Left cardiac atrium (tissue), 4 donors: ENCODE measurements around the gene FDX1. TPM values are rescaled to one million over a fixed set of nuclear protein-coding genes. Genes with fewer than 3 reads are reported as not detected.
"Not testable (repeated sequence)": the region's sequence is repeated elsewhere in the genome, so short reads cannot be mapped to it uniquely, and the experiment has no call there.

Experiments used
- ATAC-seq, 2 donors: fragments of 200-7000 bp; cut with Tn5 transposase; one replicate each; pipeline ENCODE4 v1.9.1; 2020; ENCODE audit warnings: mild to moderate bottlenecking in 2 of 2, moderate library complexity in 2 of 2
- DNase-seq: peaks from one replicate; pipeline ENCODE4 v3.0.0-alpha.2; 2020
- intact Hi-C, 2 donors: fragments of 100-400 bp; cut with DNase I; formaldehyde crosslinking; loops; one replicate each; pipeline versions ENCODE4 v1.14.1 to v1.15.1; 2022 to 2023
- long read RNA-seq: library from polyadenylated mRNA; unstranded; transcript quantifications from one replicate; pipeline ENCODE4 v2.0.0, GENCODE V29; 2021
- total RNA-seq, 2 donors: library from RNA; stranded (reverse); fragmentation: NEBNext Ultra II Directional; extraction: Animal tissue kit (Norgen Biotek cat#: 25700); gene quantifications; one replicate each; pipeline ENCODE4 v1.2.1, GENCODE V29; 2021
- donor health status: DM: no; HTN: yes; CAD: no.
- donor health status: DM: no; HTN: yes; CAD: no; lungs with severe emphysema.
- donor health status: DM: yes; HTN: yes; CAD: no.
- donor health status: Dilated cardiomyopathy.

FDX1 gene, protein sequence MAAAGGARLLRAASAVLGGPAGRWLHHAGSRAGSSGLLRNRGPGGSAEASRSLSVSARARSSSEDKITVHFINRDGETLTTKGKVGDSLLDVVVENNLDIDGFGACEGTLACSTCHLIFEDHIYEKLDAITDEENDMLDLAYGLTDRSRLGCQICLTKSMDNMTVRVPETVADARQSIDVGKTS
- 10 to 100 TPM; 11.8 to 16.2 TPM for total RNA-seq
- long read RNA-seq, transcript FDX1-201 (4 exons, 3,206 nt) = major isoform, 34 of 35 reads
- long read RNA-seq, partial matches to known transcripts = 0 of 35 reads
- long read RNA-seq, other reads (novel, unspliced or antisense) = 1 of 35 reads

DNA sequence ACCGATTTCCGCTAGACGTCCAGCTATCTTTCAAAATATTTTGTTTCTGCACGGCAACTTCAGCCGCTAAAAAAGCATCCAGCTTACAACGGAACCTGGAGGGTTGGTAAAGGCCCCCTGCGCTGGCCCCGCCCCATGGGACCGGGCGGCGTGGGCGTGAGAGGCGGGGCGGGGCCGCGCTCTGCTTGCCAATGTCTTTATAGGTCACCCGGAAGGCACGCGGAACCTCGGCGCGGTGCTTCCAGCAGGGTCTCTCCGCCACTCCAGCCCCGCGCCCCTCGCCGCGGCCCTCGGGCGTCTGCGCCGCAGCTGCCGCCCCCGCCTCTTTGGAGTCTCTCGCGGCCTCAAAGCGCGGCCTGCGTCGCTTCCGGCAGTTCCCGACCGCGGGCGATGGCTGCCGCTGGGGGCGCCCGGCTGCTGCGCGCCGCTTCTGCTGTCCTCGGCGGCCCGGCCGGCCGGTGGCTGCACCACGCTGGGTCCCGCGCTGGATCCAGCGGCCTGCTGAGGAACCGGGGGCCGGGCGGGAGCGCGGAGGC lies at the start of gene FDX1:
Gene FDX1, plus strand, starts transcription at position 218 of the 536 bp plus-strand sequence. Its CDS starts 173 bp downstream, at position 391.
- ATAC-seq (peak; percentile 95 to 96), DNase-seq (peak; percentile 89)
- intact Hi-C loops = loop anchor here in 1 of 2 donors (5.0 kb wide), 1 partner anchor 52 kb away; no protein-coding TSS in a partner anchor

DNA sequence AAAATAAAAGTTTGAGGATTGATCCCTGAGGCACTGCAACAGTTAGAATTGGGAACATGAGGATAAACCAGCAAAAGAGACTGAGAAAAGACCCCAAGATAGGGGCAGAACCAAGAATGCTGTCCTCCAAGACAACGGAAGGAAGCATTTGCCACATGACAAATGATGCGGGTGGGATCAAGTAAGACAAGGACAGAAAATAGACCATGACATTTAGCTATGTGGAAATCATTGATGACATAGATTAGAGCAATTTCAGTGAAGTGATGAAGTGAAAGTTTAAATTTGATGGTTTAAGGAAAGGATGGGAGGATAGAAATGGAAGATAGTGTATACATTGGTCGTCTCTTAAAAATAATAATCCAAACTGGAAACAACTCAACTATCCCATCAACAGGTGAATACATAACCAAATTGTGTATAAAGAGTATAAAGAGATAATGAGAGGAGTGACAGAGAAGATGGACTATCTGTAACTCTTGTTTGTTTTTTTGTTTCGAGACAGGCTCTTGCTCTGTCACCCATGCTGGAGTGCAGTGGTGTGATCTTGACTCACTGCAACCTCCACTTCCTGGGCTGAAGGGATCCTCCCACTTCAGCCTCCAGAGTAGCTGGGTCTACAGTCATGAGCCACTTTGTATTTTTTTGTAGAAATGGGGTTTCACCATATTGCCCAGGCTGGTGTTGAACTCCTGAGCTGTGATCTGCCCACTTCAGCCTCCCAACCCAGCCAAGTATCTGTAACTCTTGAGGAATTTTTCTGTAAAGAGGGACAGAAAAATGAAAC lies 48.7 kb upstream of the FDX1 start:
- intact Hi-C loops = loop anchor here in 1 of 2 donors (5.0 kb wide), 1 partner anchor 439 kb away; no protein-coding TSS in a partner anchor
- DNase-seq (no peak), ATAC-seq (no peak)

DNA sequence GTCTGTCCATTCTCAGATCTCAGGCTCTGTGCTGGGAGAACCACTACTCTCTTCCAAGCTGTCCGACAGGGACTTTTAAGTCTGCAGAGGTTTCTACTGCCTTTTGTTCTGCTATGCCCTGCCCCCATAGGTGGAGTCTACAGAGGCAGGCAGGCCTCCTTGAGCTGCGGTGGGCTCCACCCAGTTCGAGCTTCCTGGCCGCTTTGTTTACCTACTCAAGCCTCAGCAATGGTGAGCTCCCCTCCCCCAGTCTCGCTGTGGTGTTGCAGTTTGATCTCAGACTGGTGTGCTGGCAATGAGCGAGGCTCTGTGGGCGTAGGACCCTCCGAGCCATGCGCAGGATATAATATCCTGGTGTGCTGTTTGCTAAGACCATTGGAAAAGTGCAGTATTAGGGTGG lies 41.5 kb upstream of the FDX1 start:
- ATAC-seq, intact Hi-C loops: not testable (repeated sequence)

DNA sequence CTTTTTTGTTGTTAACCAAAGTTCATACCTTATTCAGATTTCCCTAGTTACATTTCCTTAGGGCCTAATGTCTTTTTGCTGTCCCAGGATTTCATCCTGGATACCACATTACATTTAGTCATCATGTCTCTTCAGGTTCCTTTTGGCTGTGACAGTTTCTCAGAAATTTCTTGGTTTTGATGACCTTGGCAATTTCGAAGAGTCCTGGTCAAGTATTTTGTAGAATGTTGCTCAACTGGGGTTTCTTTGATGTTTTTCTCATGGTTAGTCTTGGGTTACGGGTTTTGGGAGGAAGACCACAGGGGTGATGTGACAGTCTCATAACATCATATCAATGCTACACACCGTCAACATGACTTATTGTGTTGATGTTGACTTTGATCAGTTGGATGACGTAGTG lies 39.8 kb upstream of the FDX1 start:
- intact Hi-C loops = no loop called here
- DNase-seq (no peak), ATAC-seq (no peak)

More for the DNA sequence above, 41.5 kb upstream of the FDX1 start:
- DNase-seq = not testable (repeated sequence)

DNA sequence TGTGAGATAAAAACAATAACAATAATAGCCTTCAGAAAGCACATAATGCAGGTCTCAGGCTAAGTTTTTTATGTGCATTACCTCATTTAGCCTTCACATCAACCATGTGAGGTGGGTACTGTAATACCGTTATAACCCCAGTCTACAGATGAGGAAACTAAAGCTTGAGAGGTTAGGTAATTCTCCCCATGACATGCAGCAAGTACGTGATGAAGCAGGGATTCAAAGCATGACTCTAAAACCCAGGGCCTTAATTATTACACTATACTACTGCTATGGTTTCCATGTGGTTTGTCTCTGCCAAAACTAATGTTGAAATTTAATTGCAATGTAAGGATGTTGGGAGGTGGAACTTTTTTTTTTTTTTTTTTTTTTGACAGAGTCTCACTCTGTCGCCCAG lies 37.7 kb upstream of the FDX1 start:
- intact Hi-C loops = no loop called here
- DNase-seq = no peak
- no peak for ATAC-seq

DNA sequence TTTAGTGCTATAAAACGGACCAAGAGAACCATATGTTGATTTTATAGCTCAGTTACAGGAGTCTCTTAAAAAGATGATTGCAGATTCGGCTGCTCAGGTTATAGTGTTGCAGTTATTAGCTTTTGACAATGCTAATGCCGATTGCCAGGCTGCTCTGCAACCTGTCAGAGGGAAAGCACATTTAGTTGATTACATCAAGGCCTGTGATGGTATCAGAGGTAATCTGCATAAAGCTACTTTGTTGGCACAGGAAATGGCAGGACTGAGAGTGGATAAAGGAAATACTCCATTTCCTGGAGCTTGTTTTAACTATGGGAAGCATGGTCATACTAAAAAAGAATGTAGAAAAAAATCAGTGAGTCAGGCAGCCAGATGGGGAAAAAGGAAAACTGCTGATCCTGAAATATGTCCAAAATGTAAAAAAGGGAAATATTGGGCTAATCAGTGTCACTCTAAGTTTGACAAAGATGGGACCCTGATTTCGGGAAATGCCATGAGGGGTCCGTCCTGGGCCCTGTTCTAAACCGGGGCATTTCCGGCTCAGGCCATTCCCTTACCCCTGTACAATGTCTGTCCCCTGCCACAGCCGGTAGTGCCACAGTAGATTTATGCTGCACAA lies 32.0 kb upstream of the FDX1 start:
- ATAC-seq, DNase-seq, intact Hi-C loops: not testable (repeated sequence)

DNA sequence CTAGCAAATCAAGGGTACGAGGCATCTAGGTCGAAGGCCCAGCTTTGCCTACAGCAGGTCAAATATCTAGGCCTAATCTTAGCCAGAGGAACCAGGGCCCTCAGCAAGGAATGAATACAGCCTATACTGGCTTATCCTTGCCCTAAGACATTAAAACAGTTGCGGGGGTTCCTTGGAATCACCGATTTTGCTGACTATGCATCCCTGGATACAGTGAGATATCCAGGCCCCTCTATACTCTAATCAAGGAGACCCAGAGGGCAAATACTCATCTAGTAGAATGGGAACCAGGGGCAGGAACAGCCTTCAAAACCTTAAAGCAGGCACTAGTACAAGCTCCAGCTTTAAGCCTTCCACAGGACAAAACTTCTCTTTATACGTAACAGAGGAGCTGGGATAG lies 26.2 kb upstream of the FDX1 start:
- ATAC-seq, DNase-seq, intact Hi-C loops: not testable (repeated sequence)

DNA sequence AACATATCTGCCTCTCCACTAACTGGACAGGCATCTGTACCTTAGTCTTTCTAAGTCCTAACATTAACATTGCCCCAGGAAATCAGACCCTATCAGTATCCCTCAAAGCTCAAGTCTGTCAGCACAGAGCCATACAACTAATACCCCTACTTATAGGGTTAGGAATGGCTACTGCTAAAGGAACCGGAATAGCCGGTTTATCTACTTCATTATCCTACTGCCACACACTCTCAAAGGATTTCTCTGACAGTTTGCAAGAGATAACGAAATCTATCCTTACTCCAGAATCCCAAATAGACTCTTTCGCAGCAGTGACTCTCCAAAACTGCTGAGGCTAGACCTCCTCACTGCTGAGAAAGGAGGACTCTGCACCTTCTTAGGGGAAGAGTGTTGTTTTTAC lies 24.1 kb upstream of the FDX1 start:
- ATAC-seq, DNase-seq, intact Hi-C loops: not testable (repeated sequence)

DNA sequence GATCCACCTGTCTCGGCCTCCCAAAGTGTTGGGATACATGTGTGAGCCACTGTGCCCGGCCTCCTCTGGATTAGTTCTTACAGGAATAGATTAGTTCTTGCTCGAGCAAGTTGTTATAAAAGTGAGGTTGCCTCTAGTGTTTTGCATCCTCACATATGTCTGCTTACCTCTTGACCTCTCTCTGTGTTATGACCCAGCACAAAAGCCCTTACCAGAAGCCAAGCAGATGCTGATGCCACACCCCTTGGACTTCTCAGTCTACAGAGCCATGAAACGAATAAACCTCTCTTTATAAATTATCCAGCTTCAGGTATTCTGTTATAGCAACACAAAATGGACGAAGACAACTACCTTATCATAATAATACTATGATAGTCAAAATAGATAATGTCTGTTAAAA lies 22.4 kb upstream of the FDX1 start:
- DNase-seq (no peak), ATAC-seq (no peak)
- intact Hi-C loops = no loop called here

DNA sequence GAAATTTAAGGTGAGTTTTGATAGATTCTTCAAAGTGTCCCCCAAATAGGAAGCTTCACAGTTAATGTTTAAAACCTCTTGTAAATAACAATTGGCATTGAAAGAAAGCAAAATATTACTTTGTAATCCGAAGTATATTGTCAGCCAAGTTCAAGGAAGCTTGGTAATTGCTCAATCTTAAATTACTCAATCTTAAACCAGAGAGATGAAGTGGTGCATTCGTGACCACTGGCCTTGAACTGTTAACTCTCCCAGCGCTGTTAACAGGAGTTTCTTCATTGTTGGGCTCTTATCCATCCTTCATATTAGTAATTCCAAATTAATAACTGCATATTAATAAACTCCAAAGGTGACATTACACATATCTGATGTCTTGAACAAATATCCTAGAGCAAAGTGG lies 20.6 kb upstream of the FDX1 start:
- ATAC-seq (no peak), DNase-seq (no peak)
- intact Hi-C loops = no loop called here

DNA sequence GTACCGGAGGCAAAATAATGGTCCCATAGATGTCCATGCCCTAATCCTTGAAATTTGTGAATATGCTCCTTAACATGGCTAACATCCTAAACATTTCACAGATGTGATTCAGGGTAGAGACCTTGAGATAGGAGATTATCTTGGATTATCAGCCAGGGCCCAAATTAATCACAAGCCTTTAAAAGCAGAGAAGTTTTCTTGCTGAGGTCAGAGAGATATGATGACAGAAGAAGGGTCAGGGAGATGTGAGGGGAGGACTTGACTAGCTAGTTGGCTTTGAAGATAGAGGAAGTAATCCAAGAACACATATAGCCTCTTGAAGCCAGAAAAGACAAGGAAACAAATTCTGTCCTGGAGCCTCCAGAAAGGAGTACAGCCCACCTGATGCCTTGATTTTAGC lies 19.1 kb upstream of the FDX1 start:
- intact Hi-C loops = no loop called here
- no peak for DNase-seq
- ATAC-seq = no peak

DNA sequence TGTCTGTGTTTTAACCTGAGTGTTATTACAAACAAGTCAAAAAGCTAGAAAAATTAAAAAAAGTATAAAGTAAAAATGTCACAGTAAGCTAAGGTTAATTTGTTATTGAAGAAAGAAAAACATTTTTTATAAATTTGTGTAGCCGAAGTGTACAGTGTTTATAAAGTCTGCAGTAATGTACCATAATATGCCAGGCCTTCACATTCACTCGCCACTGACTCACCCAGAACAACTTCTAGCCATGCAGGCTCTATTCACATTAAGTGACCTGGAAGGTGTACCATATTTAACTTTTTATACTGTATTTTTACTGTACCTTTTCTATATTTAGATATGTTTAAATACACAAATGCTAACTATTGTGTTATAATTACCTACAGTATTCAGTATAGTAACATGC lies 14.7 kb upstream of the FDX1 start:
- intact Hi-C loops = no loop called here
- DNase-seq (no peak), ATAC-seq (no peak)

DNA sequence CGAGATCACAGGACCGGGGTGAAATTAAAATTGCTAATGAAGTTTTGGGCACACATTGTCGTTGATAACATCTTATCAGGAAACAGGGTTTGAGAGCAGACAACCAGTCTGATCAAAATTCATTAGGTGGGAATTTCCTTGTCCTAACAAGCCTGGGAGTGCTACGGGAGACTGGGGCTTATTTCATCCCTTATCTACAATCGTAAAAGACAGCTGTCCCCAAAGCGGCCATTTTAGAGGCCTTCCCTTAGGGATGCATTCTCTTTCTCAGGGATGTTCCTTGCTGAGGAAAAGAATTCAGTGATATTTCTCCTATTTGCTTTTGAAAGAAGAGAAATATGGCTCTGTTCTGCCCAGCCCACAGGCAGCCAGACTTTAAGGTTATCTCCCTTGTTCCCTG lies 8.1 kb upstream of the FDX1 start:
- intact Hi-C loops, DNase-seq, ATAC-seq: not testable (repeated sequence)

DNA sequence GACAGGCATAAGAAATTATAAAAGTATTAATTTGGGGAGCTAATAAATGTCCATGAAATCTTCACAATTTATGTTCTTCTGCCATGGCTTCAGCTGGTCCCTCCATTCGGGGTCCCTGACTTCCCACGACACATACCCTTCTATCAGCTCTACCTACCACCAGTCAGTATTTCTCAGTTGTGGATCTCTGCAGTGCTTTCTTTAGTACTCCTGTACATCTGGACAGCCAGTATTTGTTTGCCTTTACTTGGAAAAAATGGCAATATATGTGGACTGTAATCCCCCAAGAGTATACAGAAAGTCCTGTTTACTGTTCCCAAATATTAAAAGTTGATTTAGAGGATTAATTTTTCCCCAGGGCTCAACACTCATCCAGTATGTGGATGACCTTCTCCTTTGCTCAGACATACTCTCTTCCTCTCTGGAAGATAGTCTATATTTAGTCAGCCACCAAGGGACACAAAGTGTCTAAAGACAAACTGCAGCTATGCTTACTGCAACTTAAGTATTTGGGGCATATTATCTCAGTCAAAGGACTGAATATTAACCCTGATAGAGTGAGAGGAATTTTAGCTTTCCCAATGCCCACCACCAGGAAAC lies 7.3 kb upstream of the FDX1 start:
- peak; percentile 70 to 83 for ATAC-seq
- intact Hi-C loops = no loop called here

DNA sequence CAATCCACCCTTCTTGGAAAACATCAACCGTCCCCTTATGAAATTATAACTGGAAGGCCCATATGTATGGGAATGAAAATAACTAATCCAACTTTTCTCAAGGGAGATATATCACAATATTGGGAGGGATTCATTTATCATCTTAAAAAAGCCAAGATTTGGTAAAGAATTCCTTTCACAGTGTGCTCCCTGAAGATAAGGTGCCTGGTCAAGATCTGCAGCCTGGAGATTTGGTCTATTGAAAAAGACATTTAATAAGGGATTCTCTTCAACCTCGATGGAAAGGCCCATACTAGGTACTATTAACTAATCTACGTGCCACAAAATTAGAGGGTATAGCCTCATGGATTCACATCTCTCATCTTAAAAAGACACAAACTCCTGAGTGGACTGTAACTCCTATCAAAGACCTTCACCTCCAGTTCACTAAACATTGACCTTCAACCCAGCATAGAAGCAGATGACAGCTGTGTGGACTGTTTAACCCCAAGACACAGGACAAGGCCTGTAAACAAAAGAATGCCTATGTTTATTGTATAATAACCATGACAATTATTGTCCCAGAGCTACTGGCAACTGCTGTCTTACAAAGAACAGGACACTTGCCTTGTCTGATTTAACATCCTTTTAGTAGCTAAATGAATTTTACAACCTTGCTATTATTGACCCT lies 4.8 kb upstream of the FDX1 start:
- DNase-seq (no peak), ATAC-seq (no peak)
- intact Hi-C loops = no loop called here

More for the DNA sequence above, 7.3 kb upstream of the FDX1 start:
- no peak for DNase-seq

DNA sequence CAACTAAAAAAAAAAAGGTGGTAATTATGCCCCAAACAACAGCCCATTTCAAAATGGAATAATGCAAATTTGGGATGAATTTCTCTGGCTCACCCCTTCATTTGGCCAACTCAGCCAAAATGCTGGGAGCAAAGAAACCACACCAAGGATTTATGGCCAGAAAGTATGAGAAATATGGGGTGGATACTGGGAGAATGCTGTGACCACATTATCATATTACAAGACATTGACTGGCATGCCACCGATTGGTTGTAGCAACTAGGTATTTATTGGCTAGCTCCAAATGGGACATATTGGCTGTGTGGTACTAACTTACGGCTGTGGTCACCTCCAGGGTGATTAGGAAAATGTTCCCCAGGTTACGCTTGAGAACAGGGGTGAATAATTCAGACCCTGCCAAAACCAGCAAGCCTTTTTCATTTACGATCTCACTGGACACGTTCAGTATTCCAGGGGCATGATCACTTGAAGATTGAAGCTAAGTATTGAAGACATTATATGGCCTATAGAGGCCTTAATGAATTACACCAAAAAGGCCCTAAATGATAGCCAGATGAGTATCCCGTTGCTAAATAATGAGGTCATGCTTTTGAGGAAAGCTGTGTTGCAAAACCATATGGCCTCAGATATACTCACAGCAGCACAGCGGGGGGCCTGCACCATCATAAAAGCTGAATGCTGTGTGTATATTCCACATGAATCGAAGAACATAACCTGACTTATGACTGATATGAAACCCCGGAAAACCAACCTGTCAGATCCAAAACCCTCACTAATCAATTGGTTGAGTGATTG lies 3.8 kb upstream of the FDX1 start:
- ATAC-seq (no peak), DNase-seq (no peak)
- intact Hi-C loops = no loop called here

DNA sequence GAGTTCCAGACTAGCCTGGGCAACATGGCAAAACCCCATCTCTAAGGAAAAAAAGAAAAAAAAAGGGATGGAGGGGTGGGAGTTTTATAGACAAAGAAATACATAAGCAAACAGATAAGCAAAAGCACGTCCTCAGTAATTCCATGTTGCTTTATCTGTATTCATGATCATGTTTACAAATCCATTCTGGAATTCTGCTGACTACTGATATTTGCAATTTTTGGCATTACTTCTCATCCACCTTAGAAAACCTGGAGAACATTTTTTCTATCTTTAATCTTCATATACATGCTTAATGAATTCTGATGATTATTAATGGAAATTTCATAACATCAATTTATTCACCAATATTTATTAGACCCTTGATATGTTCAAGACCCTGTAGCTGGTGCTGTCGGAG lies 1.7 kb upstream of the FDX1 start:
- no peak for DNase-seq
- ATAC-seq = no peak
- intact Hi-C loops = no loop called here
